ENCODE measurements around the gene CRKL.

CRKL gene

DNA sequence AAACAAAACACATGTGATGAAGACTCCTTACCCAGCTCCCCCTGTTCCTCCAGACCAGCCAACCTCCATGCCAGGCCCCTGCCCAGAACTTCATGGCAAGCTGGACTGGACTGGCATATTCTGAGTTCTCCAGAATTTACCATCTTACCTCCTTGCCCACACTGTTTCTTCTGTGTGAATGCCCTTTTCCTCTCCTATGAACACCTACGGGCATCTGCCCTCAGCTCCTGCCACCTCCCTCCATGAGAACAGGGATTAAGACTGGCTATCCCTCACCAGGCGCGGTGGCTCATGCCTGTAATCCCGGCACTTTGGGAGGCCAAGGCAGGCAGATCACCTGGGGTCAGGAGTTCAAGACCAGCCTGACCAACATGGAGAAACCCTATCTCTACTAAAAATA is 43.4 kb downstream of the CRKL start:
- Histone ChIP-seq H3K4me3 (ENCODE audit: low read depth, low read length) (no peak overlapping the region), H3K4me1 (ENCODE audit: control insufficient read depth, insufficient read depth, low read length) (no peaks in the 10 kb centered on the region), H3K27ac (ENCODE audit: extremely low read depth, low read depth, low read length) (no peak overlapping the region), H3K36me3 (ENCODE audit: control insufficient read depth in 2 of 2, insufficient read depth in 1 of 2, low read length in 2 of 2) (no peaks in the 10 kb centered on the region; a peak in 1 of 3 replicates), H3K9me3 (ENCODE audit: control insufficient read depth, insufficient read depth, low read depth, low read length) (no peaks in the 10 kb centered on the region)
- no peak for TF ChIP-seq ZSCAN16 (tag by site-specific recombination; IDR thresholded peaks at IDR 0.05)
- TF ChIP-seq, protein P1, sequence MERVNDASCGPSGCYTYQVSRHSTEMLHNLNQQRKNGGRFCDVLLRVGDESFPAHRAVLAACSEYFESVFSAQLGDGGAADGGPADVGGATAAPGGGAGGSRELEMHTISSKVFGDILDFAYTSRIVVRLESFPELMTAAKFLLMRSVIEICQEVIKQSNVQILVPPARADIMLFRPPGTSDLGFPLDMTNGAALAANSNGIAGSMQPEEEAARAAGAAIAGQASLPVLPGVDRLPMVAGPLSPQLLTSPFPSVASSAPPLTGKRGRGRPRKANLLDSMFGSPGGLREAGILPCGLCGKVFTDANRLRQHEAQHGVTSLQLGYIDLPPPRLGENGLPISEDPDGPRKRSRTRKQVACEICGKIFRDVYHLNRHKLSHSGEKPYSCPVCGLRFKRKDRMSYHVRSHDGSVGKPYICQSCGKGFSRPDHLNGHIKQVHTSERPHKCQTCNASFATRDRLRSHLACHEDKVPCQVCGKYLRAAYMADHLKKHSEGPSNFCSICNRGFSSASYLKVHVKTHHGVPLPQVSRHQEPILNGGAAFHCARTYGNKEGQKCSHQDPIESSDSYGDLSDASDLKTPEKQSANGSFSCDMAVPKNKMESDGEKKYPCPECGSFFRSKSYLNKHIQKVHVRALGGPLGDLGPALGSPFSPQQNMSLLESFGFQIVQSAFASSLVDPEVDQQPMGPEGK (tag by site-specific recombination; IDR thresholded peaks at IDR 0.05): no peak
- TF ChIP-seq ZNF830 (tag by site-specific recombination; IDR thresholded peaks at IDR 0.05; ENCODE audit: low read depth): no peak
- ChIA-PET POLR2A (interaction anchor here (0.8 kb wide), 1 partner anchor 22 kb away, joined by 3 read pairs; the partner anchor contains the start of gene LZTR1), CTCF (interaction anchor here (0.7 to 4.5 kb wide), 6 partner anchors 16 to 75 kb away, joined by 3 to 14 read pairs (median 4); partner anchors contain the start of gene LZTR1)

- no peaks in the 10 kb centered on the region for H3K4me1 ChIP-seq (ENCODE audit: control insufficient read depth, insufficient read depth, low read length)
- no peaks in the 10 kb centered on the region for H3K36me3 ChIP-seq (ENCODE audit: control insufficient read depth in 2 of 2, insufficient read depth in 1 of 2, low read length in 2 of 2)
- H3K27ac ChIP-seq (ENCODE audit: extremely low read depth, low read depth, low read length): no peak overlapping the region
- no peak overlapping the region for H3K4me3 ChIP-seq (ENCODE audit: low read depth, low read length)
- H3K9me3 ChIP-seq (ENCODE audit: control insufficient read depth, insufficient read depth, low read depth, low read length): no peaks in the 10 kb centered on the region
- ChIA-PET POLR2A (no interaction called here), CTCF (interaction anchor here (1.2 to 4.5 kb wide), 7 partner anchors 10 to 141 kb away, joined by 3 to 14 read pairs (median 5); partner anchors contain the start of gene LZTR1)
- no peak for TF ChIP-seq ZNF623 (tag by site-specific recombination; IDR thresholded peaks at IDR 0.05)
- no peak for TF ChIP-seq ZNF610 (tag by site-specific recombination; IDR thresholded peaks at IDR 0.05; ENCODE audit: borderline replicate concordance)
- no peak for TF ChIP-seq BCL11A (tag by site-specific recombination; IDR thresholded peaks at IDR 0.05; ENCODE audit: low read depth)
- TF ChIP-seq ZNF670 (tag by site-specific recombination; IDR thresholded peaks at IDR 0.05; ENCODE audit: low read depth): no peak
- no peak for TF ChIP-seq ZNF510 (tag by site-specific recombination; IDR thresholded peaks at IDR 0.05; ENCODE audit: insufficient replicate concordance)
- TF ChIP-seq ZNF221 (tag by site-specific recombination; IDR thresholded peaks at IDR 0.05; ENCODE audit: borderline replicate concordance): no peak
- TF ChIP-seq ZNF521 (tag by site-specific recombination; IDR thresholded peaks at IDR 0.05): no peak
- no peak for TF ChIP-seq ZIC2 (tag by site-specific recombination; IDR thresholded peaks at IDR 0.05)
- no peak for TF ChIP-seq ZNF585B (tag by site-specific recombination; IDR thresholded peaks at IDR 0.05)
- TF ChIP-seq ZNF701 (tag by site-specific recombination; IDR thresholded peaks at IDR 0.05): no peak
- no peak for TF ChIP-seq ZNF280D (tag by site-specific recombination; IDR thresholded peaks at IDR 0.05)
- TF ChIP-seq, protein P2, sequence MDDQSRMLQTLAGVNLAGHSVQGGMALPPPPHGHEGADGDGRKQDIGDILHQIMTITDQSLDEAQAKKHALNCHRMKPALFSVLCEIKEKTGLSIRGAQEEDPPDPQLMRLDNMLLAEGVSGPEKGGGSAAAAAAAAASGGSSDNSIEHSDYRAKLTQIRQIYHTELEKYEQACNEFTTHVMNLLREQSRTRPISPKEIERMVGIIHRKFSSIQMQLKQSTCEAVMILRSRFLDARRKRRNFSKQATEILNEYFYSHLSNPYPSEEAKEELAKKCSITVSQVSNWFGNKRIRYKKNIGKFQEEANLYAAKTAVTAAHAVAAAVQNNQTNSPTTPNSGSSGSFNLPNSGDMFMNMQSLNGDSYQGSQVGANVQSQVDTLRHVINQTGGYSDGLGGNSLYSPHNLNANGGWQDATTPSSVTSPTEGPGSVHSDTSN (CRISPR knock-in tag; IDR thresholded peaks at IDR 0.05): no peak
- TF ChIP-seq ZNF133 (tag by site-specific recombination; IDR thresholded peaks at IDR 0.05): no peak
- TF ChIP-seq ZBTB1 (tag by site-specific recombination; IDR thresholded peaks at IDR 0.05): no peak
- no peak for TF ChIP-seq WT1 (tag by site-specific recombination; IDR thresholded peaks at IDR 0.05)
Measured at GRCh38 chr22:20962491-20962945, 45.3 kb downstream of the CRKL start.

Data from HEK293 (cell line).